MCF 10A (cell line): ENCODE data around the gene ACOT12. TPM values are rescaled to one million over a fixed set of nuclear protein-coding genes. Genes with fewer than 3 reads are reported as not detected.

Experiments used
- BruUV-seq: library from RNA; stranded (reverse); fragments of 400-500 nt; replicated peaks from 2 replicates; lab custom pipeline; 2021; lab: Mats Ljungman, UMichigan
- CTCF ChIA-PET: fragments of 300-600 bp; sonication (Branson Sonifier 250); formaldehyde crosslinking; extraction: SDS; loops from one replicate; lab custom pipeline; 2021; ENCODE audit warnings: antibody characterized with exemption, inconsistent platforms; lab: Yijun Ruan, JAX
- POLR2A ChIA-PET: fragments of 300-600, 350-650 bp; sonication (Branson Sonifier 250); formaldehyde crosslinking; extraction: SDS; loops from one replicate; lab custom pipeline; 2020; ENCODE audit warnings: antibody characterized with exemption, inconsistent platforms; lab: Yijun Ruan, JAX
- DNase-seq: peaks from one replicate; pipeline ENCODE4 v3.0.0-alpha.2; 2018; ENCODE audit not compliant: unreplicated experiment
- H3K27ac Mint-ChIP-seq: one replicate; pipeline ENCODE4 v1.8.0; 2022; ENCODE audit warnings: mild to moderate bottlenecking, low read depth, mixed read lengths; ENCODE audit not compliant: unreplicated experiment
- H3K27me3 Mint-ChIP-seq: one replicate; pipeline ENCODE4 v1.8.0; 2022; ENCODE audit warnings: mixed read lengths; ENCODE audit not compliant: insufficient read depth, unreplicated experiment
- H3K36me3 Mint-ChIP-seq: one replicate; pipeline ENCODE4 v1.8.0; 2022; ENCODE audit warnings: mild to moderate bottlenecking, moderate library complexity, mixed read lengths; ENCODE audit not compliant: insufficient read depth, unreplicated experiment
- H3K4me1 Mint-ChIP-seq: one replicate; pipeline ENCODE4 v1.8.0; 2022; ENCODE audit warnings: mixed read lengths; ENCODE audit not compliant: insufficient read depth, unreplicated experiment
- H3K4me3 Mint-ChIP-seq: one replicate; pipeline ENCODE4 v1.8.0; 2022; ENCODE audit warnings: mild to moderate bottlenecking, moderate library complexity, mixed read lengths; ENCODE audit not compliant: unreplicated experiment
- H3K9me3 Mint-ChIP-seq: one replicate; pipeline ENCODE4 v1.8.0; 2022; ENCODE audit warnings: mixed read lengths; ENCODE audit not compliant: unreplicated experiment
- CTCF ChIP-seq: fragments of 200-600 bp; IDR thresholded peaks from one replicate; pipeline ENCODE4 v1.8.0; 2022; ENCODE audit warnings: antibody characterized with exemption, mild to moderate bottlenecking; ENCODE audit not compliant: unreplicated experiment
- intact Hi-C: fragments of 100-400 bp; cut with micrococcal nuclease; formaldehyde crosslinking; loops from 2 replicates; pipeline ENCODE4 v1.14.1; 2022
- total RNA-seq: library from RNA; stranded (reverse); gene quantifications from 2 replicates; pipeline ENCODE4 v1.2.3, GENCODE V29; 2022

The ACOT12 gene
- total RNA-seq, 1 experiment from 2014 or later = not detected

GRCh38 chr5:81365541-81365940 lies 28.4 kb downstream of the ACOT12 start:
- no peak for TF ChIP-seq CTCF
- no TSS peak for BruUV-seq
- no peaks in the 10 kb centered on the region for H3K4me1 Mint-ChIP-seq
- no peak overlapping the region for H3K4me3 Mint-ChIP-seq
- H3K9me3 Mint-ChIP-seq = no peaks in the 10 kb centered on the region
- no peak overlapping the region for H3K27ac Mint-ChIP-seq
- no peaks in the 10 kb centered on the region for H3K27me3 Mint-ChIP-seq
- DNase-seq = no peak
- H3K36me3 Mint-ChIP-seq = no peaks in the 10 kb centered on the region
- POLR2A ChIA-PET = interaction anchor here (1.7 kb wide), 1 partner anchor 8 kb away, joined by 6 read pairs; no protein-coding TSS in a partner anchor
- intact Hi-C loops = no loop called here
- CTCF ChIA-PET = interaction anchor here (0.6 kb wide), 1 partner anchor 493 kb away, joined by 3 read pairs; no protein-coding TSS in a partner anchor

- Mint-ChIP-seq H3K4me1 (no peaks in the 10 kb centered on the region), H3K27me3 (no peaks in the 10 kb centered on the region), H3K36me3 (no peaks in the 10 kb centered on the region), H3K4me3 (no peak overlapping the region), H3K9me3 (no peaks in the 10 kb centered on the region), H3K27ac (no peak overlapping the region)
- BruUV-seq = no TSS peak
- DNase-seq = no peak
- ChIA-PET POLR2A (interaction anchor here (0.5 to 1.3 kb wide), 3 partner anchors 62 to 915 kb away, joined by 3 to 4 read pairs (median 4); partner anchors contain the start of genes RPS23 and ZCCHC9), CTCF (interaction anchor here (1.0 kb wide), 1 partner anchor 22 kb away, joined by 3 read pairs; no protein-coding TSS in a partner anchor)
- intact Hi-C loops = no loop called here
- TF ChIP-seq CTCF = no peak
Observed at GRCh38 chr5:81363093-81363871, 30.7 kb downstream of the ACOT12 start.

- CTCF ChIA-PET = no interaction called here
- no peak for TF ChIP-seq CTCF
- H3K36me3 Mint-ChIP-seq = no peaks in the 10 kb centered on the region
- H3K27ac Mint-ChIP-seq = no peak overlapping the region
- no peaks in the 10 kb centered on the region for H3K27me3 Mint-ChIP-seq
- no peak for DNase-seq
- BruUV-seq = no TSS peak
- no peaks in the 10 kb centered on the region for H3K9me3 Mint-ChIP-seq
- intact Hi-C loops = no loop called here
- POLR2A ChIA-PET = no interaction called here
- no peaks in the 10 kb centered on the region for H3K4me1 Mint-ChIP-seq
- H3K4me3 Mint-ChIP-seq = no peak overlapping the region
Observed at GRCh38 chr5:81361600-81361999, 32.3 kb downstream of the ACOT12 start.

- POLR2A ChIA-PET = no interaction called here
- no TSS peak for BruUV-seq
Observed at GRCh38 chr5:81360640-81361039, 33.3 kb downstream of the ACOT12 start.

More at GRCh38 chr5:81360640-81361039, 33.3 kb downstream of the ACOT12 start:
- no peak overlapping the region for H3K27ac Mint-ChIP-seq
- CTCF ChIA-PET = no interaction called here
- intact Hi-C loops = no loop called here
- DNase-seq = no peak
- no peaks in the 10 kb centered on the region for H3K9me3 Mint-ChIP-seq
- TF ChIP-seq CTCF = no peak
- no peaks in the 10 kb centered on the region for H3K27me3 Mint-ChIP-seq
- H3K36me3 Mint-ChIP-seq = no peaks in the 10 kb centered on the region
- no peak overlapping the region for H3K4me3 Mint-ChIP-seq
- H3K4me1 Mint-ChIP-seq = no peaks in the 10 kb centered on the region
